Panc1 (cell line): Measurements from ENCODE around the gene IFT80. TPM values are rescaled to one million over a fixed set of nuclear protein-coding genes. Genes with fewer than 3 reads are reported as not detected.

ENCODE experiments used
- ATAC-seq: fragments of 200-7000 bp; cut with Tn5 transposase; 2 replicates; pipeline ENCODE4 v1.9.1; 2020; ENCODE audit warnings: mild to moderate bottlenecking, moderate library complexity
- BruUV-seq: library from RNA; stranded (reverse); fragments of 400-500 nt; replicated peaks from 2 replicates; lab custom pipeline; 2021; lab: Mats Ljungman, UMichigan
- CTCF ChIA-PET: fragments of 300-600 bp; sonication (Branson Sonifier 250); formaldehyde crosslinking; loops from one replicate; lab custom pipeline; 2022; ENCODE audit warnings: antibody characterized with exemption; lab: Charles Lee
- POLR2A ChIA-PET: fragments of 300-600 bp; sonication (Branson Sonifier 250); formaldehyde crosslinking; loops from one replicate; lab custom pipeline; 2022; ENCODE audit warnings: antibody characterized with exemption; lab: Charles Lee
- DNase-seq: peaks from one replicate; pipeline ENCODE4 v3.0.0-alpha.2; 2010; ENCODE audit warnings: low read depth, low spot score
- H3K27ac ChIP-seq: 2 replicates; pipeline ENCODE4 v1.5.1; 2011; ENCODE audit warnings: mild to moderate bottlenecking, low read length, inconsistent platforms
- H3K27me3 ChIP-seq: fragments of 200-500 bp; sonication (Bioruptor generic); 2 replicates; pipeline ENCODE4 v1.6.0; 2014; ENCODE audit warnings: low read length, inconsistent platforms; ENCODE audit not compliant: control insufficient read depth, insufficient read depth
- H3K36me3 ChIP-seq: fragments of 200-500 bp; sonication (Bioruptor generic); 2 replicates; pipeline ENCODE4 v1.5.1; 2014; ENCODE audit warnings: inconsistent platforms, mild to moderate bottlenecking, low read length, moderate library complexity; ENCODE audit not compliant: control insufficient read depth, insufficient read depth
- H3K4me1 ChIP-seq: 2 replicates; pipeline ENCODE4 v1.5.1; 2011; ENCODE audit warnings: inconsistent platforms, mild to moderate bottlenecking, low read length, moderate library complexity; ENCODE audit not compliant: control insufficient read depth, insufficient read depth
- H3K4me3 ChIP-seq, 2 experiments: 2 replicates each; pipeline ENCODE4 v1.5.1; 2011 to 2012; ENCODE audit warnings: low read depth in 2 of 2, low read length in 2 of 2, mild to moderate bottlenecking in 2 of 2, inconsistent platforms in 1 of 2, moderate library complexity in 1 of 2
- H3K9me3 ChIP-seq: fragments of 200-500 bp; sonication (Bioruptor generic); 2 replicates; pipeline ENCODE4 v1.5.1; 2014; ENCODE audit warnings: low read depth, mild to moderate bottlenecking, inconsistent platforms, low read length, moderate library complexity; ENCODE audit not compliant: control insufficient read depth, insufficient read depth
- CTCF ChIP-seq: fragments of 450-650 bp; IDR thresholded peaks from 2 replicates; pipeline ENCODE4 v1.5.1; 2017; ENCODE audit warnings: mild to moderate bottlenecking
- POLR2AphosphoS5 ChIP-seq: IDR thresholded peaks from 2 replicates; pipeline ENCODE4 v1.6.1; 2012; ENCODE audit warnings: mild to moderate bottlenecking, low read depth, low read length, moderate library complexity
- SIN3A ChIP-seq: IDR thresholded peaks from 2 replicates; pipeline ENCODE4 v1.6.1; 2012; ENCODE audit warnings: low read depth, mild to moderate bottlenecking, low read length, moderate library complexity, borderline replicate concordance; ENCODE audit not compliant: insufficient read depth
- TCF7L2 ChIP-seq: IDR thresholded peaks from 2 replicates; pipeline ENCODE4 v1.6.1; 2011; ENCODE audit warnings: mild to moderate bottlenecking, low read depth, low read length, inconsistent platforms
- in situ Hi-C: cut with HindIII; loops from 2 replicates; pipeline ENCODE4 v1.10.0; 2016; ENCODE audit warnings: low sequenced_read_pairs, low pct_unique_long_range_greater_than_20kb
- intact Hi-C: fragments of 100-400 bp; cut with micrococcal nuclease; formaldehyde crosslinking; loops from one replicate; pipeline ENCODE4 v1.10.0; 2022; ENCODE audit not compliant: unreplicated experiment
- total RNA-seq: library from RNA; stranded (reverse); gene quantifications from one replicate; pipeline ENCODE4 v1.2.1, GENCODE V29; 2021; ENCODE audit not compliant: unreplicated experiment
- TF ChIP-seq, protein P1 (sequence below), 2 experiments: IDR thresholded peaks; 2 replicates each; pipeline ENCODE4 v1.6.1; 2011 to 2012; ENCODE audit warnings: low read depth in 2 of 2, control low read depth in 1 of 2, low read length in 1 of 2, mild to moderate bottlenecking in 1 of 2, moderate library complexity in 1 of 2; ENCODE audit not compliant: insufficient read depth in 1 of 2

The IFT80 gene
- total RNA-seq, 1 experiment from 2014 or later, result 35.1 TPM

GRCh38 chr3:160390565-160391138 lies 8.4 kb downstream of the IFT80 start:
- in situ Hi-C loops, result no loop called here
- H3K27me3 ChIP-seq, result no peaks in the 10 kb centered on the region
- no peak for DNase-seq
- H3K36me3 ChIP-seq, result no peaks in the 10 kb centered on the region
- TF ChIP-seq SIN3A, result no peak
- TF ChIP-seq, protein P1, sequence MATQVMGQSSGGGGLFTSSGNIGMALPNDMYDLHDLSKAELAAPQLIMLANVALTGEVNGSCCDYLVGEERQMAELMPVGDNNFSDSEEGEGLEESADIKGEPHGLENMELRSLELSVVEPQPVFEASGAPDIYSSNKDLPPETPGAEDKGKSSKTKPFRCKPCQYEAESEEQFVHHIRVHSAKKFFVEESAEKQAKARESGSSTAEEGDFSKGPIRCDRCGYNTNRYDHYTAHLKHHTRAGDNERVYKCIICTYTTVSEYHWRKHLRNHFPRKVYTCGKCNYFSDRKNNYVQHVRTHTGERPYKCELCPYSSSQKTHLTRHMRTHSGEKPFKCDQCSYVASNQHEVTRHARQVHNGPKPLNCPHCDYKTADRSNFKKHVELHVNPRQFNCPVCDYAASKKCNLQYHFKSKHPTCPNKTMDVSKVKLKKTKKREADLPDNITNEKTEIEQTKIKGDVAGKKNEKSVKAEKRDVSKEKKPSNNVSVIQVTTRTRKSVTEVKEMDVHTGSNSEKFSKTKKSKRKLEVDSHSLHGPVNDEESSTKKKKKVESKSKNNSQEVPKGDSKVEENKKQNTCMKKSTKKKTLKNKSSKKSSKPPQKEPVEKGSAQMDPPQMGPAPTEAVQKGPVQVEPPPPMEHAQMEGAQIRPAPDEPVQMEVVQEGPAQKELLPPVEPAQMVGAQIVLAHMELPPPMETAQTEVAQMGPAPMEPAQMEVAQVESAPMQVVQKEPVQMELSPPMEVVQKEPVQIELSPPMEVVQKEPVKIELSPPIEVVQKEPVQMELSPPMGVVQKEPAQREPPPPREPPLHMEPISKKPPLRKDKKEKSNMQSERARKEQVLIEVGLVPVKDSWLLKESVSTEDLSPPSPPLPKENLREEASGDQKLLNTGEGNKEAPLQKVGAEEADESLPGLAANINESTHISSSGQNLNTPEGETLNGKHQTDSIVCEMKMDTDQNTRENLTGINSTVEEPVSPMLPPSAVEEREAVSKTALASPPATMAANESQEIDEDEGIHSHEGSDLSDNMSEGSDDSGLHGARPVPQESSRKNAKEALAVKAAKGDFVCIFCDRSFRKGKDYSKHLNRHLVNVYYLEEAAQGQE (IDR thresholded peaks at IDR 0.05; ENCODE audit: insufficient read depth in 1 of 2, low read depth in 2 of 2, low read length in 1 of 2), result no peak
- TF ChIP-seq POLR2AphosphoS5, result no peak
- TF ChIP-seq CTCF, result no peak
- TF ChIP-seq TCF7L2, result no peak
- H3K4me1 ChIP-seq, result peaks cover 3% of the 10 kb centered on the region; the same call in 1 of the 2 replicates
- H3K27ac ChIP-seq, result no peak overlapping the region
- no peaks in the 10 kb centered on the region for H3K9me3 ChIP-seq
- intact Hi-C loops, result no loop called here
- no TSS peak for BruUV-seq
- POLR2A ChIA-PET, result no interaction called here
- no peak for ATAC-seq
- CTCF ChIA-PET, result interaction anchor here (0.7 kb wide), 1 partner anchor 1130 kb away, joined by 4 read pairs; no protein-coding TSS in a partner anchor
- no peak overlapping the region for H3K4me3 ChIP-seq

GRCh38 chr3:160384639-160385318 lies 14.2 kb downstream of the IFT80 start:
- no peaks in the 10 kb centered on the region for H3K4me1 ChIP-seq

More at GRCh38 chr3:160384639-160385318, 14.2 kb downstream of the IFT80 start:
- Histone ChIP-seq H3K27me3 (no peaks in the 10 kb centered on the region), H3K36me3 (peaks cover 3% of the 10 kb centered on the region; the same call in 1 of the 2 replicates), H3K27ac (no peak overlapping the region), H3K4me3 (no peak overlapping the region), H3K9me3 (no peaks in the 10 kb centered on the region)
- ChIA-PET POLR2A (no interaction called here), CTCF (no interaction called here)
- ATAC-seq (no peak), DNase-seq (no peak)
- TF ChIP-seq CTCF, result no peak
- TF ChIP-seq, protein P1 (IDR thresholded peaks at IDR 0.05; ENCODE audit: insufficient read depth in 1 of 2, low read depth in 2 of 2, low read length in 1 of 2), result no peak
- no peak for TF ChIP-seq TCF7L2
- no peak for TF ChIP-seq POLR2AphosphoS5
- TF ChIP-seq SIN3A, result no peak
- intact Hi-C loops (no loop called here), in situ Hi-C loops (no loop called here)
- BruUV-seq, result no TSS peak
